GM18511 (cell line): ENCODE measurements around the gene IGSF9.

Experiments
- ATAC-seq: cut with Tn5 transposase; IDR thresholded peaks from one replicate; pipeline ENCODE4 v1.9.1; 2021; ENCODE audit warnings: mild to moderate bottlenecking, moderate library complexity; ENCODE audit not compliant: unreplicated experiment

IGSF9 gene

DNA sequence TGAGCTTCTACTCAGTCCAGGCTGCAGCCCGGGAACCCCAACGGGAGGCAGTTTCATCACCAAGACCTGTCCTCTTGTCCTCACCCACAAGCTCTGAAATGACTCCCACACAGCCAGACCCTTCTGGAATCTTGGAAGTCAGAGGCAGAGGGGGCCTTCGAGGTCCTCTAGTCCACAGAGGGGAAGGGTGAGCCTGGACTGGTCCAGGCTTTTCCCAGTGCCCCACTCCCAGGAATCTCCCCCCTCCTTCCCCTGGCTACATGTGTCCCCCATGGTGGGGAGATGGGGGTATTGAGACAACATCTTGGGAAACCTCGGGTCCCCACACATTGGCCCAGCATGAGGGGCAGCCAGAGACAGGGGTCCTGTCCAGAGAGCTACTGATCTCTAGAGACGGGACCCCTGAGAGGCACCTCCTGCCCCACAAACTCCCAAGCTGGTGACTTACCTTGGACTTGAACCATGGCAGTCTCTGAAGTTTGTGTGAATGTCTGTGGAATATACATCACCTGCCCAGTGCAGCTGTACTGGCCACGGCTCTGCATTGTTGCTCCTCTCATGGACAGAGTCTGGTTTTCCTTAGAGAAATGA is 28.0 kb upstream of the IGSF9 start:
- ATAC-seq = no peak

- no peak for ATAC-seq
Observed at GRCh38 chr1:159972443-159973205, 27.2 kb upstream of the IGSF9 start.

DNA sequence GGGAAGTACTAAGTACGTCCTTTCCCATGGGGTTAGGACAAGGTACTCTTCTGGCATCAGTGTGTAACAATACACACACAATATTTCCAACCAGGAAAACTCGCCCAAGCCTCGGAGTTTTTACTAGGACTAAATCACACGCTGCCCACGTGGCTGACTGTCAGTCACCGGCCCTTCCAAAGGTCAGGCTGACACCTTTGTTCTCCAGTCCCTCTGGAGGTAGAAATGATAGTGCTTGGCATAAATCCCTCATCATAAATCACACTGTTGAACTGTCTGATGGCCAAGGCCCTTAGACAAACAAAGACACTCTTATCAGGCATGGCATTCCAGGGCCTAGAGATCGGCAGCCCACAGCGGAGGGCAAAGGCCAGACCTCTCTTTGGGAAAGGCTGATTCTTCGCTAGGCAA is 25.5 kb upstream of the IGSF9 start:
- no peak for ATAC-seq

- ATAC-seq = no peak
Observed at GRCh38 chr1:159968901-159969300, 23.5 kb upstream of the IGSF9 start.

DNA sequence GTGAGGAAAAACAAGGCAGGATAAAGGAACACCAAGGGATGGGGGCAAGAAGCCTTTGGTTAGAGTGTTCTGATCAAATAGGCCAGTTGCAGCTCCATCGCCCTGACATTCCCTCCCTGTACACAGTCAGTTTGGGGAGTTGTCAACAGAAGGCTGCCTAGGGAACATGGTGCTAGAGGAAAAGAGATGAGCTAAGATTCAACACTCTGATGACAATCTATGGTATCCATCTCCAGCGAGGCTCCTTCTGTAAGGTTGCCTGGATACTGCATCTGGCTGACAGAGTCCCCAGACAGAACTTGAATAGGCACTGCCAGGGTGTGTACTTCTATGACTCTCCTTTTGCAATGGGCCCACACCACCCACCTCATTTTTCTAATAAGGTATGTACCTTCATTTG is 19.9 kb upstream of the IGSF9 start:
- ATAC-seq = no peak

- no peak for ATAC-seq
Observed at GRCh38 chr1:159964144-159964543, 18.7 kb upstream of the IGSF9 start.

DNA sequence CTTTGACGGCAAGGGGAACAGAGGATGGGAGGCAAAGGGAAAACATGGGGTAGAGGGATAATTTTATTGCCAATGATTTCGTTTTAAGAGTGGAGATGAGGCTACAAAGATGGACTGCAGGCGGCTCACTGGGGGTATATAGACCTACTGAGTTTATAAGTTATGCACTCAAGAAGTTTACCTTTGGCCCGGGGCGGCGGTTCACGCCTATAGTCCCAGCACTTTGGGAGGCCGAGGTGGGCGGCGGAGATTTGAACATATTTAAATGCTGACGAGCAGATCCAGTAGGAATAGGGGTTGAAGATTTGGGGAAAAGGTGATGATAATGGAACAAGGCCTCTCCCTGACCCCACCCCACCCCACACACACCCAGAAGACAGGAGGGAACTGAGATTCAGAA is 16.8 kb upstream of the IGSF9 start:
- ATAC-seq = no peak

GRCh38 chr1:159961636-159962035 is 16.2 kb upstream of the IGSF9 start:
- no peak for ATAC-seq

DNA sequence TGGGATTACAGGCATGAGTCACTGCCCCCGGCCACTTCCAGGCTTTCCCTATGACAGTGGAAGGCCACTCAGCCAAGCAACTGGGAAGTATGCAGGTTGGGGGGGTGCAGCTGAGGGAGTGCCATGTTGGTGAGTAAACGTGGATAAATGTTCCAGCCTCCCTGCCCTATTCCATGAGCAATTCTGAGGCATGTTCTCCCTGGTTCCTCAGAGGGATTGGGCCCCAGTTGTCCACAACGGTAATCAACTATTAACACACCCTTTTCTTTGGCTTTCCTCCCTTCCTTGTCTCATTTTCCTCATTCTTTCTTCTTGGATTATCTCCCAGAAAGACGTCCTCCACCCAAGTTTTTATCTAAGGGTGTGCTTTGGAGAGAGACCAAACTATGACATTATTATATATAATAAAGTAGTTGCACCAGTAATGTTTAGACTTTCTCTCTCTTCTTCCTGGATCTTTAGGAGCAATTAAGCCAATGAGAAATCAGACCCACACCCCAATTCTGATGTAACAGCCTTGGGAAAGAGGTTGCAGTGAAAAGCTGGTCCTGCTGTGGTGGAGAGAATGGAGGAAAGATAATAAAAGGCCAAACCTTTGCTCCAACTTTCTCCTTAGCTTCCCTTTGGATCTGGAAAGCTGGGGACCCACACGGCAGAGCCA is 15.4 kb upstream of the IGSF9 start:
- no peak for ATAC-seq

DNA sequence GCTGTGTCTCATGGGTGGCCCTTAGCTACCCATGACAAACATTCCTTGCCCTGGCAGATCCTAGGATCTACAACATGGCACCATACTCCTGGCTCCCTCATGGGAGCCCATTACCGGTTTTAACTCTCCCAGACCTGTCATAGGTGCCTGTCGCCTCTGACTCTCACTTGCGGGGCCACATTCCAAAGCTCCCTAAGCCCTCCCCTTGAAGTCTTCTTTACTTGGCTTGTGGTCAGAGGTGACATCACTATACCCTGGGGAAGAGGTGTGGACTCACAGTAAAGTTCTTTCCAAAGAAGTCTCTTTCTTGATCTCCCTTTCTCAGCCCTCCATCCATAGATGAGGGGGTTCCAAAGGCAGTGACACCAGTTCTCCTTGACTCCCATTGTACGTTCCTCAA is 14.0 kb upstream of the IGSF9 start:
- ATAC-seq = no peak

GRCh38 chr1:159958719-159959380 is 13.4 kb upstream of the IGSF9 start:
- ATAC-seq = peak; percentile 78

DNA sequence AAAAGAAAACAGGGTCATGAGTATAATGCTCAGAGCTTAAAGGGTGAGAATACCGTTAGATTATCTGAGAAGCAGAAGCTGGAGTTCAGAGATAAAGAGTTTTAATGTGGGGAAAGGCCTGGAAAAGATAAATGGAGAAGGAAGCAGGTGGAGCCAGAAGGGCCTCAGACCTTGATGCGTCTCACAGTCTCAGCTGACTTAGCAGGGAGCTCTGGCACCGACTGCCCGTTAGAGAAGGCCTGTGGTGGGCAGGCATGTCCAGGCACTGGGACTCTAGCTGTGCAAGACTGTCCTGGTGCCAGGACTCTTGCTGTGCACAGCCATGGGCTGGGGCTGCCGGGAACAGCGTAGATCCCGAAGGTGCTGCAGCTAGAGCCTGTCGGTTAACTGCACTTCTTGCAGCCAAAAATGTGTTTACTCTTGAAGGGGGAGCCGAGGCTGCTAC is 12.4 kb upstream of the IGSF9 start:
- ATAC-seq = no peak

DNA sequence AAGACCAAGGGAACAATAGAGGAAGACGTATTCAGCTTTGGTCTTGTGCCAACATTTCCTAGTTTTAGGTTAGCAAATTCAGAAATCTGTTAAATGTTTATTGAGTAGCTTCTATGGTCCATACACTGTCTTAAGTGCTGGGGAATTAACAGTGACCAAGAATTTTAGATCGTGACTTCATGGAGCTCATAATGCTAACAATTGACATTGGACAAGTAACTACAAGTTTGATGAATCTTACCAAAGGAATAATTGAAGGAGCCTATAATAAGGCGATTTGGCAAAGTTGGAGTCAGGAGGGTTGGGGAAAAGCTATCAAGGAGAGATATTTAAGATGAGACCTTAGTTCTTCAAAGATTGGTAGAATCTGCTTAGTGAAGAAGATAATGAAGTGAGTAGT is 10.0 kb upstream of the IGSF9 start:
- ATAC-seq = no peak

DNA sequence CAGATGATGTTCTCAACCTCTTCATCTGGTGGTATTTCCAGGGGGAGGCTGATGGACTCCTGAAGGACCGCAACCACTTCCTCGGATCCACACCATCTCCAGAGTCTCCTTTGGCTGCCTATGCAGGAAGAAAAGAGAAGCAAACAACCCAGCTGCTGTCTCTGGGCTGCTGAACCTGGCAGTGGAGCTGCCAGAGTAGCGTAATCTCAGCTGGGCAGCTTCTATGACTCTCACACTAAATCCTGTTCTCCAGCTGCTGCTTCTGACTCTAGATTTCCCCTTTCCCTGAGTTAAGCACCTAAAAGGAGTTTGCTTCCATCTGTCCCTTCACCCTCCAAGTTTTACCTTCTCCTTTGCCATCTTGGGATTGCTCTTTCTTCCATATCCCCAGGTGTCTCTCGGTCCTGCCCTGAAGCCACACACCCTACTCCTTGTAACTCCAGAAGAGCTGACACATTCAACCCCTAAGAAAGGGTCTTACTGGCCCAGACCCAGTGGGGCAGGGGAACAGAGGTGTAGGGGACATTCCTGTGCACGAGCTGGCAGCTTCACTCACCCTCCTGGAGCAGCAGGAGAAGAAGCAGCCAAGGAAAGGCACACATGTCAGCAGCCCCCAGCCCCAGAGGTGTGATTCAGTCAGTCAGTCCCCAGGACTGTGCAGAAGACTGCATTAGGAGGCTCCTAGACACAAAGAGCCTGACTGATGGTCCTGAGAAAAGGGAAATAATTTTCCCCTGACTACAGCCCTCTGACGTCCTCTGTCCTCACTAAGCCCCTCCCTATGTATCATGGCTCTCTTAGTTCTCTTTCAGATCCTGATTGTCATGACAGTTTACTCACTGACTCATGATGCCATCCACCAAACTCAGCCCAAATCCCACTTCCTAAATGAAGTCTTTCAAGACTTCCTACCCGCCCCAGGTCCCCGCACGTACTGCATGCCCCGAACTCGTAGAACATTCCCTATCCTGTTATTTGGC is 8.4 kb upstream of the IGSF9 start, which contains the start of gene SLAMF9:
TSS of gene SLAMF9 (minus strand) at position 702 of the 980 bp plus-strand sequence. CDS start at position 602, 100 bp downstream.
- ATAC-seq = no peak

DNA sequence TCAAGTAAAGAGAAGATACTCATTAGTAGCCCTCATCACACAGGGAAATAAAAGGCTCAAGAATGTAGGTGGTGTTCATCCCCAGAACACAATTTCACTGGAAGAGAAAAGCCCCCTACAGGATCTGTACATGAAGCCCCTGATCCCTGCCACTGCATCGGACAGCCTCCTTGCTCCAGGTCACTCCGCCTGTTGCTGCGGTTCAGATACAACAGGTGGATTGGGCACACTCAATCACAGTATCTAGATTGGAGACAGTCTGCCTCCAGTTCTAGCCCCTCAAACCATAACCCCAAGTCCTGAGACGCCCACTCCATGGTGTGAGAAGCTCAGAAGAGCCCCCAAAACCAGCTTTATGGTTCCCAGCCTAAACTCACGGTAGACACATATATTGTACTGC is 7.5 kb upstream of the IGSF9 start:
- ATAC-seq = no peak

DNA sequence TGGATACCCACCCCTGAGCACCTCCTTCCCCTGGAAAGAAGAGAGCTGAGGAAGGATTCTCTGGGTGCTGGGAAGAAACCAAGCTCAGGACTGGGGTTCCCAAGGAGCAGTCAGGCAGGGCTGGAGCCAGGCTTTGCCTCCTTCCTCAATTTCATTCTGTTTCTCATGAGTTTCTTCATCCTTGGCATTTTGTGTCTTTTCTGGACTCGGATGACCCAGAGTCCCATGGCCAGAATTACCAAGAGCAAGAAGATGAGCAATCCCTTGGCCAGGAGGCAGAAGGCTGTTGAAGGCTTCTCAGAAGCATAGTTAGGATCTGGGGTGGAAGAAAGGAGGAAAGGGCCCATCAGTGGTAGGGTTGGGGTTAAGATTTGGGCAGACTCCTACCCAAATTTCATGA is 6.1 kb upstream of the IGSF9 start:
- no peak for ATAC-seq

DNA sequence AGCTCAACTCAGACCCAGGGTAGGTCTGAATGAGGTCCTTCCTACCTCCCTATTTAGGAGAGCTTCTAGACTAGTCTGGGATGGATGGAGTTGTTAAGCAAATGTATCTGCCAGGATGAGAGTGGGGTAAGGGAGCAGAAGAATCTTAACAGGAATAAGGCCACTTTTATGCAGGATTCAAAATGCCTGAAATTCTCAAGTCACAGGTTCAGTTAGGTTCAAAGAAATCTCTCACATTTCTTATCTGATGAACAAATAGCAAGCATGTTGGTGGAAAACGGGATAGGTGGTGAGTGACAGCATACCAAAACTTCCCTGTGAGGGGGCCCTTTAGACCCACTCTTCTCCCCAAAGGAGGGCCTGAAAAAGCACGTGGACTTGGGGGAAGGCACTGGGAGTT is 5.6 kb upstream of the IGSF9 start:
- ATAC-seq = no peak

DNA sequence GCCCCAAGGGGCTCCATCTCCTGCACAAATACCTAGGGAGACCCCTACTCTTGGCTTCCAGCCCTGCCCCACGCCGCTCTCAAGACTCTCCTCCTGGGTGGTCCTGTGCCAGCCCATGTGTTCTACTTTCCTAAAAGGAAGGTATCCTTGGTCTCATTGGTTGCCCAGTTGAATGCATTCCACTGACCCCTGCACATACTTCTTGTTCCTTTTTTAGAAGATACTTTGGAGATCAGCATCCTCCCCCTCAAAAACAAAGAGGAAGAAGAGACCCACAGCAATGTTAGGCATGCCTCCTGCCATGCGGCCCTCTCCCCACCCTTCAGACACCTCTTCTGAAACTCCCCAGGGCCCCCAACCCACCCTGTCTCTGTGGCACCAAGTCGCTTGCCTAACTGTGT is 4.6 kb upstream of the IGSF9 start:
- no peak for ATAC-seq

GRCh38 chr1:159949123-159949522 is 3.7 kb upstream of the IGSF9 start:
- no peak for ATAC-seq

- ATAC-seq = no peak
Observed at GRCh38 chr1:159947942-159948341, 2.5 kb upstream of the IGSF9 start.
